ENCODE data around the gene SCARB1. TPM values are rescaled to one million over a fixed set of nuclear protein-coding genes. Genes with fewer than 3 reads are reported as not detected.
A peak's percentile ranks its signal among the peaks of the same experiment; 100 is the strongest.

Gene SCARB1
- total and polyA plus RNA-seq, 2 of the 13 experiments (the other 11 are each of a cell fraction or from before 2014, with no cell fraction given) = 63.4 to 160 TPM

GRCh38 chr12:124878795-124879516 is 15.3 kb upstream of the SCARB1 start (continued):
- TF ChIP-seq ZGPAT (CRISPR knock-in tag; IDR thresholded peaks at IDR 0.05) (no peak), TCF7 (IDR thresholded peaks at IDR 0.05; ENCODE audit: low read depth) (no peak), ZC3H4 (CRISPR knock-in tag; IDR thresholded peaks at IDR 0.05; ENCODE audit: borderline replicate concordance) (no peak), CHD4 (IDR thresholded peaks at IDR 0.05; ENCODE audit: borderline replicate concordance, low read length) (0 out of 2 replicates have a peak, but pooled peaks have one; percentile 61), RFXAP (CRISPR knock-in tag; IDR thresholded peaks at IDR 0.05; ENCODE audit: borderline replicate concordance) (no peak), PATZ1 (CRISPR knock-in tag; IDR thresholded peaks at IDR 0.05) (0 out of 2 replicates have a peak, but pooled peaks have one; percentile 2), ZBTB25 (CRISPR knock-in tag; IDR thresholded peaks at IDR 0.05) (no peak), HNRNPH1 (optimal IDR thresholded peaks at IDR 0.05; ENCODE audit: low read depth, low read length) (no peak), ZNF576 (CRISPR knock-in tag; IDR thresholded peaks at IDR 0.05) (no peak), ZNF614 (CRISPR knock-in tag; IDR thresholded peaks at IDR 0.05; ENCODE audit: borderline replicate concordance) (0 out of 2 replicates have a peak, but pooled peaks have one; percentile 7), NPAS2 (CRISPR knock-in tag; IDR thresholded peaks at IDR 0.05; ENCODE audit: borderline replicate concordance) (no peak), MIXL1 (CRISPR knock-in tag; IDR thresholded peaks at IDR 0.05) (no peak), DMAP1 (CRISPR knock-in tag; IDR thresholded peaks at IDR 0.05) (no peak), CREB1 (IDR thresholded peaks at IDR 0.05) (no peak), CREB1 (CRISPR knock-in tag; IDR thresholded peaks at IDR 0.05) (no peak), ATAD3A (CRISPR knock-in tag; IDR thresholded peaks at IDR 0.05) (no peak), ELF1 (CRISPR knock-in tag; IDR thresholded peaks at IDR 0.05) (no peak), MAFK (conservative IDR thresholded peaks at IDR 0.05 in 1 of 2, IDR thresholded peaks at IDR 0.05 in 1 of 2; ENCODE audit: low read length in 2 of 2) (no peak), SOX13 (IDR thresholded peaks at IDR 0.05) (no peak), SOX13 (CRISPR knock-in tag; conservative IDR thresholded peaks at IDR 0.05 in 1 of 2, IDR thresholded peaks at IDR 0.05 in 1 of 2) (no peak), SSRP1 (CRISPR knock-in tag; IDR thresholded peaks at IDR 0.05) (no peak), TERF1 (CRISPR knock-in tag; IDR thresholded peaks at IDR 0.05) (no peak), ZNF572 (CRISPR knock-in tag; IDR thresholded peaks at IDR 0.05) (no peak), TRIM24 (CRISPR knock-in tag; IDR thresholded peaks at IDR 0.05) (no peak), ZFP41 (CRISPR knock-in tag; IDR thresholded peaks at IDR 0.05; ENCODE audit: borderline replicate concordance) (no peak), ZNF329 (CRISPR knock-in tag; IDR thresholded peaks at IDR 0.05; ENCODE audit: low read depth) (no peak), ZSCAN12 (CRISPR knock-in tag; IDR thresholded peaks at IDR 0.05) (no peak)
